ENCODE results near the gene STX11. TPM values are rescaled to one million over a fixed set of nuclear protein-coding genes. Genes with fewer than 3 reads are reported as not detected.

STX11 gene
- total and polyA plus RNA-seq, 2 of the 13 experiments (the other 11 are each of a cell fraction or from before 2014, with no cell fraction given): 0.03 TPM; not detected in 1

GRCh38 chr6:144215932-144216667 lies 65.8 kb downstream of the STX11 start (continued):
- TF ChIP-seq REST (IDR thresholded peaks at IDR 0.05; ENCODE audit: borderline replicate concordance in 1 of 2, low read depth in 1 of 2, low read length in 2 of 2): peak in 1 of 2 experiments; percentile 10; a peak in 1 of 4 replicates
- no peak for TF ChIP-seq GLI4 (CRISPR knock-in tag; IDR thresholded peaks at IDR 0.05; ENCODE audit: borderline replicate concordance)
- TF ChIP-seq ZNF367 (CRISPR knock-in tag; IDR thresholded peaks at IDR 0.05; ENCODE audit: borderline replicate concordance): no peak; the same call in 1 of the 2 replicates
- no peak for TF ChIP-seq BCLAF1 (IDR thresholded peaks at IDR 0.05)
- no peak for TF ChIP-seq ZBTB49 (CRISPR knock-in tag; IDR thresholded peaks at IDR 0.05; ENCODE audit: borderline replicate concordance)
- peak; percentile 84 for TF ChIP-seq ZNF710 (CRISPR knock-in tag; IDR thresholded peaks at IDR 0.05; ENCODE audit: borderline replicate concordance)
- TF ChIP-seq ZBTB3 (CRISPR knock-in tag; IDR thresholded peaks at IDR 0.05; ENCODE audit: borderline replicate concordance, low read depth): no peak; the same call in 1 of the 2 replicates
- no peak; the same call in 1 of the 2 replicates for TF ChIP-seq ZSCAN22 (CRISPR knock-in tag; IDR thresholded peaks at IDR 0.05)
- TF ChIP-seq ZNF484 (CRISPR knock-in tag; IDR thresholded peaks at IDR 0.05; ENCODE audit: borderline replicate concordance, low read depth): peak; percentile 38; the same call in 1 of the 2 replicates
- TF ChIP-seq MLLT10 (CRISPR knock-in tag; IDR thresholded peaks at IDR 0.05): no peak
- peak; percentile 74 for TF ChIP-seq ZNF12 (CRISPR knock-in tag; IDR thresholded peaks at IDR 0.05)
- peak; percentile 61; the same call in 1 of the 2 replicates for TF ChIP-seq POLR2G (IDR thresholded peaks at IDR 0.05; ENCODE audit: low read depth, low read length)
- no peak for TF ChIP-seq ZNF33A (CRISPR knock-in tag; IDR thresholded peaks at IDR 0.05; ENCODE audit: borderline replicate concordance)
- peak; percentile 95 for TF ChIP-seq TOPORS (CRISPR knock-in tag; IDR thresholded peaks at IDR 0.05)
- TF ChIP-seq JDP2 (CRISPR knock-in tag; IDR thresholded peaks at IDR 0.05; ENCODE audit: borderline replicate concordance): no peak
- no peak for TF ChIP-seq CREBL2 (CRISPR knock-in tag; IDR thresholded peaks at IDR 0.05; ENCODE audit: borderline replicate concordance)

All from HepG2 (cell line).